Right lobe of liver (tissue), 6 donors: ENCODE results near the gene PELI2. TPM values are rescaled to one million over a fixed set of nuclear protein-coding genes. Genes with fewer than 3 reads are reported as not detected.

Experiments
- ATAC-seq, 4 donors: fragments of 200-7000 bp; cut with Tn5 transposase; one replicate each; pipeline ENCODE4 v1.9.1; 2020; ENCODE audit warnings: mild to moderate bottlenecking in 4 of 4, moderate library complexity in 4 of 4
- DNase-seq, 3 donors: peaks; one replicate each; pipeline ENCODE4 v3.0.0-alpha.2; 2020
- H3K27ac ChIP-seq, 3 donors: fragments of 200-600 bp; one replicate each; pipeline ENCODE4 v1.8.0; 2022
- H3K27me3 ChIP-seq, 2 donors: fragments of 200-600 bp; one replicate each; pipeline ENCODE4 v1.8.0; 2022
- H3K36me3 ChIP-seq, 4 donors: fragments of 200-600 bp; sonication (generic) in 1 of 4; one replicate each; pipeline versions ENCODE4 v1.5.1 to v1.8.0; 2017 to 2022; ENCODE audit warnings: control low read depth in 1 of 4
- H3K4me1 ChIP-seq, 4 donors: fragments of 200-600 bp; sonication (generic) in 1 of 4; one replicate each; pipeline versions ENCODE4 v1.5.1 to v1.8.0; 2017 to 2022; ENCODE audit warnings: control low read depth in 1 of 4
- H3K4me3 ChIP-seq, 3 donors: fragments of 200-600 bp; one replicate each; pipeline ENCODE4 v1.8.0; 2022
- H3K9me3 ChIP-seq, 4 donors: fragments of 200-600 bp; sonication (generic) in 1 of 4; one replicate each; pipeline versions ENCODE4 v1.5.1 to v1.8.0; 2017 to 2022; ENCODE audit warnings: control low read depth in 1 of 4
- POLR2A ChIP-seq: fragments of 450-650 bp; IDR thresholded peaks from one replicate; pipeline ENCODE4 v1.6.1; 2017; ENCODE audit warnings: antibody characterized with exemption, mild to moderate bottlenecking
- WGBS: methylation state at CpG from one replicate; pipeline ENCODE4 v1.1.6; 2018; ENCODE audit warnings: low coverage, low lambda C conversion rate; ENCODE audit not compliant: insufficient coverage; ENCODE audit errors: missing lambda C conversion rate; 5-methylcytosine and 5-hydroxymethylcytosine counted together
- intact Hi-C, 2 donors: fragments of 100-400 bp; cut with DNase I; formaldehyde crosslinking; loops; one replicate each; pipeline versions ENCODE4 v1.11.2 to v1.14.1; 2022
- total RNA-seq, 6 experiments: library from RNA; depleted of rRNA in 2 of 6; stranded (reverse); fragments of >200 nt in 2 of 6; fragmentation: NEBNext Ultra II Directional in 3 of 6; extraction: Animal tissue kit (Norgen Biotek cat#: 25700) in 3 of 6; gene quantifications; one replicate each; pipeline versions ENCODE4 v1.1.0 to v1.2.4, GENCODE V29; 2016 to 2023
- TF ChIP-seq, protein P1 (sequence below), 4 donors: fragments of 200-600 bp in 3 of 4; fragments of 450-650 bp in 1 of 4; IDR thresholded peaks; one replicate each; pipeline versions ENCODE4 v1.5.1 to v1.8.0; 2016 to 2022; ENCODE audit warnings: antibody characterized with exemption in 4 of 4, mild to moderate bottlenecking in 2 of 4
- donor health status: DM: no; HTN: yes; CAD: no.
- donor health status: DM: no; HTN: no; CAD: no.
- donor health status: DM: no; HTN: no; CAD: no.
- donor health status: DM: no; HTN: yes; CAD: no.
- donor health status: DM: no; HTN: yes; CAD: no.

Gene PELI2
- total RNA-seq, 6 experiments from 2014 or later = 1.1 to 3.2 (median 1.9) TPM

- no peaks in the 10 kb centered on the region for H3K36me3 ChIP-seq
- 0% methylated on average over 1 of the region's 1 CpG for WGBS
- no peak overlapping the region for H3K4me3 ChIP-seq
- TF ChIP-seq, protein P1, sequence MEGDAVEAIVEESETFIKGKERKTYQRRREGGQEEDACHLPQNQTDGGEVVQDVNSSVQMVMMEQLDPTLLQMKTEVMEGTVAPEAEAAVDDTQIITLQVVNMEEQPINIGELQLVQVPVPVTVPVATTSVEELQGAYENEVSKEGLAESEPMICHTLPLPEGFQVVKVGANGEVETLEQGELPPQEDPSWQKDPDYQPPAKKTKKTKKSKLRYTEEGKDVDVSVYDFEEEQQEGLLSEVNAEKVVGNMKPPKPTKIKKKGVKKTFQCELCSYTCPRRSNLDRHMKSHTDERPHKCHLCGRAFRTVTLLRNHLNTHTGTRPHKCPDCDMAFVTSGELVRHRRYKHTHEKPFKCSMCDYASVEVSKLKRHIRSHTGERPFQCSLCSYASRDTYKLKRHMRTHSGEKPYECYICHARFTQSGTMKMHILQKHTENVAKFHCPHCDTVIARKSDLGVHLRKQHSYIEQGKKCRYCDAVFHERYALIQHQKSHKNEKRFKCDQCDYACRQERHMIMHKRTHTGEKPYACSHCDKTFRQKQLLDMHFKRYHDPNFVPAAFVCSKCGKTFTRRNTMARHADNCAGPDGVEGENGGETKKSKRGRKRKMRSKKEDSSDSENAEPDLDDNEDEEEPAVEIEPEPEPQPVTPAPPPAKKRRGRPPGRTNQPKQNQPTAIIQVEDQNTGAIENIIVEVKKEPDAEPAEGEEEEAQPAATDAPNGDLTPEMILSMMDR (IDR thresholded peaks at IDR 0.05) = no peak
- TF ChIP-seq POLR2A = no peak
- no peak for ATAC-seq
- no peaks in the 10 kb centered on the region for H3K27me3 ChIP-seq
- H3K27ac ChIP-seq = no peak overlapping the region
- H3K4me1 ChIP-seq = no peaks in the 10 kb centered on the region
- DNase-seq = no peak
- intact Hi-C loops = no loop called here
- no peaks in the 10 kb centered on the region for H3K9me3 ChIP-seq
Observed at GRCh38 chr14:56224229-56224628, 106.0 kb downstream of the PELI2 start.

GRCh38 chr14:56224691-56225681, 106.8 kb downstream of the PELI2 start:
- Histone ChIP-seq H3K4me1 (no peaks in the 10 kb centered on the region), H3K36me3 (no peaks in the 10 kb centered on the region), H3K27ac (no peak overlapping the region), H3K9me3 (no peaks in the 10 kb centered on the region), H3K4me3 (no peak overlapping the region), H3K27me3 (no peaks in the 10 kb centered on the region)
- ATAC-seq (peak; percentile 33 to 56 (median 42)), DNase-seq (no peak)
- intact Hi-C loops = no loop called here
- no peak for TF ChIP-seq POLR2A
- TF ChIP-seq, protein P1 (IDR thresholded peaks at IDR 0.05) = no peak
- 46% methylated on average over 13 of the region's 17 CpGs for WGBS

- no peaks in the 10 kb centered on the region for H3K9me3 ChIP-seq
- no peaks in the 10 kb centered on the region for H3K27me3 ChIP-seq
- no peak overlapping the region for H3K27ac ChIP-seq
- TF ChIP-seq POLR2A = no peak
- TF ChIP-seq, protein P1 (IDR thresholded peaks at IDR 0.05) = no peak
- ATAC-seq (no peak), DNase-seq (no peak)
- H3K36me3 ChIP-seq = no peaks in the 10 kb centered on the region
- no peaks in the 10 kb centered on the region for H3K4me1 ChIP-seq
- intact Hi-C loops = no loop called here
- 71% methylated on average over 4 of the region's 4 CpGs for WGBS
- no peak overlapping the region for H3K4me3 ChIP-seq
Observed at GRCh38 chr14:56235388-56235787, 117.2 kb downstream of the PELI2 start.

GRCh38 chr14:56237398-56237797, 119.2 kb downstream of the PELI2 start:
- intact Hi-C loops = no loop called here

More at GRCh38 chr14:56237398-56237797, 119.2 kb downstream of the PELI2 start:
- Histone ChIP-seq H3K27ac (no peak overlapping the region), H3K4me1 (no peaks in the 10 kb centered on the region), H3K36me3 (no peaks in the 10 kb centered on the region), H3K27me3 (no peaks in the 10 kb centered on the region), H3K4me3 (no peak overlapping the region), H3K9me3 (no peaks in the 10 kb centered on the region)
- TF ChIP-seq, protein P1 (IDR thresholded peaks at IDR 0.05) = no peak
- TF ChIP-seq POLR2A = no peak
- 39% methylated on average over 2 of the region's 2 CpGs for WGBS
- DNase-seq = no peak
- ATAC-seq = no peak
